CD4-positive, alpha-beta T cell treated with Interferon gamma for 1 hour (primary cell): Measurements from ENCODE around the gene AXDND1.

Experiments
- DNase-seq: peaks from one replicate; pipeline ENCODE4 v3.0.0-alpha.2; 2020

AXDND1 gene

DNA sequence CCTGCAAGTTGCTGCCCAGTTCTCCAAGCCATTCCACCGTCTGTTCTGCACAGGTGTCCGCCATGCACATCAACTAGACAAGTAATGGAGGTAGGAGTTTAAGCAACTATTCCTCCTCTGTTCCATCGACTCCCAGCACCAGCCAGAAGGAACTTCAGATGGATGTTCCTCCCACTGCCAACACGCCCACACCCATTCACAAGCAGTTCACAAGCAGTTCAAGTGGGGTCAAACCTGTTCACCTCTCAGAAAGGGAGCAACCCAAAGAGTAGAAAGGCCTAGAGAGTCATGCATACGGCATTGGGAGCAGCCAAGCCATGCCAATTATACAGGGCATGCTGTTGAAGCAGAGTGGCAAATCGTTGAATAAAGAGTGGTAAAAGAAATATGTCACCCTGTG, 221.6 kb downstream of the AXDND1 start:
- no peak for DNase-seq

DNA sequence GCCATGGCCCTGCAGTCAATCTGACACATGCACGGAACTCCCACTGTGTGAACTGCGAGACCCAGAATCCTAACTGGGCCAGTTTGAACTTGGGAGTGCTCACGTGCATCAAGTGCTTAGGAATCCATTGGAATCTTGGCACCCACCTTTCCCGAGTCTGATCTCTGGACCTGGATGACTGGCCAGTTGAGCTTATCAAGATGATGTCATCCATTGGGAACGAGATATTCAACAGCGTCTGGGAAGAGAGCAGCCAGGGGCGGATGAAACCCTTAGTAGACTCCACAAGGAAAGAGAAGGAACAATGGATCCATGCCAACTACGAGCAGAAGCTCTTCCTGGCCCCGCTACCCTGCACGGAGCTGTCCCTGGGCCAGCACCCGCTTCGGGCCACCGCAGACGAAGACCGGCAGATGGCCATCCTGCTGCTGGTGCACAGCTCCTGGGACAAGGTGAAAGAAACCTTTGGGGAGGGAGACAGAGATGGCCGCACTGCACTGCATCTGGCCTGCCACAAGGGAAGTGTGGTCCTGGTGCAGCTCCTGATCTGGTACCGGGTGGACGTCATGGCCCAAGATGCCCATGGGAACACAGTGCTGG, 222.8 kb downstream of the AXDND1 start:
- no peak for DNase-seq

DNA sequence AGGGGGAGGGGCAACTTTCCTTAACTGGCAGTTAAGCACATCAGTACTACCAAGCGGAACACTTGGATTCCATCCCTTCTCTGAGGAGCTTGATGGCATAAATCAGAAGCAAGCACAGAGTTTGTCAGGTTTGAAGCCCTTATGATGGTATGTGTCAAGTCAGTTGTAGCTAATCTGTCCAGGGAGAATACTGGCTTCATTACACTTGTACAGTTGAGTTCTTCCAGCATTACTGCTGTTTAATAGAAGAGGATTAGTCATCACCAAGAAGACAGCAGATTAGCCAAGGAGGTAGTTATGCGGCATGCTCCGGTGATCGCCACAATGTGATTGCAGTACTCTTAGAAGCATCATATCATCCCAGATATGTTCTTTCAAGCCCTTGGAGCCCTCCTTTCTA, 223.7 kb downstream of the AXDND1 start:
- DNase-seq = no peak

DNA sequence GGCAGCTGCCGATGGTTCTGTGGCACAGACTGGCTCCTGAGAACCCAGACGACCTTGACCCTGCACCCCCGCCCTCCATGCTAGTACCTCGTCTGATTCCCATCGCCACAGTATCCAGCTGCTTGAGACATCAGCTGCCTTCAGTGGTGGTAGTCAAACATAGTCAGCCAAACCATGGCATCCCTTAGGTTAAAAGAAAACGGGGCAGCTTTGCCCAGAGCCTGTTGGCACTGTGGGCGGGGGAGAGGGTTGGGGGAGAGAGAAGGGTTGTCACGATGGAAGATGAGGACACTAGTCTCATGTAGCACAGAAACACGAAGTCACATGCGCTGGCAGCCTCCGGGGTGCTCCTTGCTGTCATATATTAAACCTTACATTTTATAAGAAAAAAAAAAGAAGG, 224.9 kb downstream of the AXDND1 start:
- DNase-seq = no peak

DNA sequence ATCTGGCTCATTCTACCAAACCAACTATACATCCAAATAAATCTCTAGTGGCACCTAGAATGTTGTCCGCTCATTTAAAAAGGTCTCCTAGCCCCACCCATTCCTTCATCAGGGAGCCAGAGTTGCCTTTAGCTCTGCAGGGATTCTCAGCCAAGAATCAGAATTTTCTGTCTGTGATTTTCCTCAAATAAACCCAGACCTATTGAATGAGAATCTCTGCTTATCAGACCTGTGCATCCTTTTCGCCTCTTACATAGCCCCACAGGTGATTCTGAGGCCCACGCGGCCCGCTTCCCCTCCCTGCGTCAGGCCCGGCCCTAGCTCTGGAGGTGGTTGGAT, 225.5 kb downstream of the AXDND1 start:
- DNase-seq = no peak

DNA sequence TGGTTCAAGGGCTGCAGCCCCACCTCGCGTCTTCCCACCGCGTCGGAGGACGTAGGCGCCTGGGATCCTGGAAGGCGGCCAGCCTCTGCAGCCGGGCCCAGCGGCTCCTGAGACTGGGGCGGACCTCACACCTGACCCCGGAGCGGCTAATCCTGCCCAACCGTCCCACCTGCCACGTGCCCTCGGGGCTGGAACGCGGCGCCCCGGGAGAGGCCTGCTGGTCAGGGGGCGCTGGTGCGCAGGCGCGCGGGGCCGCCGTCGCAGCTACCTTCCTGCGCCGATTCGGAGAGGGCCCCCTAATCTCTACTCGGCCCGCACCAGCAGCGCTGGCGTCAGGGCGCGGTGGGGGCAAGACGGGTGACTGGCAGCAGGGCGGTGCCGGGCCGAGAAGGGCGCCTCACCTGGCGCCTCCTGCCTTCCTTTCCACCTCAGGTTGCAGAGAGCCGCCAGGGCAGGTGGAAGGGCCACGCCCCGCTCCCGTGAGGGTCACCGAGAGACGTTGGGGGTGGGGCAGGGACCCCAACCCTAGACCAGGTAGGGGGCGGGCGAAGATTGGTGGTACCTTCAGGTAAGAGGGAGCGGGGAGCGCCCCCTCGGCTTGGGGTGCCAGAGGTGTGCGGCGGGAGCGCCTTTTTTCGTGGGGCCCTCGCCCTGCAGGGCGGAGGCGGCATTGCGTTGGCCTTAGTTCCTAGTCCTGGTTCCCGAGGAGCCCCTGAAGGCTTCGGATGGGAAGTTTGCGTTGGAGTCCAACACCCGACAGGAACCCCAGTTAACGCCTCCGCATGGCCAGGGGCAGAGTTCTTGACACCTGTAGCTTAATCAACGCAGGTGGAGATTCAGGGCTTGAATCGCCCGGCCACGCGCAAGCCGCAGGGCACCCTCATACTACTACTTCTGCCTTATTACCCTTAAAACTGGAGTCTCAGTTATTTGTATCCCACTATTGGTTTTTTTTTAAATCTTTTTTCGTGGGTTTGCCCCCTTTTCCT, 226.1 kb downstream of the AXDND1 start, which contains the start of gene TDRD5:
TDRD5 (plus strand) TSS at position 241 of the 989 bp plus-strand sequence. CDS start 784 bp downstream, outside the sequence.
- DNase-seq = no peak

DNA sequence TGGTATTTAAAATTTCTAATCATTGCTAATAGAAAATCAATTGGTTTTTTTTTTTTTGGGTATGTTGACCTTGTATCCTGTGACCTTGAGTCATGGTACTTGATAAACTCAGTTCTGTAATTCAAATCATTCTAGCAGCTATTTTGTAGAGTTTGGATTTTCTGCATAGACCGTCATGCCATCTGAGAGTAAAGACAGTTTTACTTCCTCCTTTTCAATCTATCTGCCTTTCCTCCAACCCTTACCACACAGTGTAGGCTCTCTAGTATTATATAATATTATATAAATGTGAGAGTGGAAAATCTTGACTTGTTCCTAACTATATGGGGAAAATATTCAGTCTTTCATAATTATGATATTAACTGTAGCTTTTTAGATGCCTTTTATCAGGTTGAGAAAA, 232.9 kb downstream of the AXDND1 start:
- no peak for DNase-seq

DNA sequence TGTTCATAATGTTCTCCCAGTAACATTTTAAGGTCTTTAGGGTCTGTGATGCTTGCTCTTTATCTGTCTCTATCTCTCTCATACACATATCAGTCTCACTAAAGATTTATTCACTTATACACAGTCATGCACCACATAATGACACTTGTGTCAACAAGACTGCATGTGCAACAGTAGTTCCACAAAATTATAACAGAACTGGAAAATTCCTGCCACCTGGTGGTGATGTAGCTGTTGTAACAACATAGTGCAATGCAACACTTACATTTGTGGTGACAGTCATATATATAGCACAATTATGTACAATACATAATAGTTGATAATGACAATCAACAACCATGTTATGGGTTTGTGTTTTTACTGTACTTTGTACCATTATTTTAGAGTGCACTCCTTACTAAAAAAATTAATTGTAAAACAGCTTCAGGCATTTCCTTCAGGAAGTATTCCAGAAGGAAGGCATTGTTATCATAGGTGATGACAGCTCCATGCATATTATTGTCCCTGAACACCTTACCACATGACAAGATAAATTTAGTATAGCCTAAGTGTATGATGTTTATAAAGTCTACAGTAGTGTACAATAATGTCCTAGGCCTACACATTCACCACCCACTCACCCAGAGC, 234.0 kb downstream of the AXDND1 start:
- no peak for DNase-seq

DNA sequence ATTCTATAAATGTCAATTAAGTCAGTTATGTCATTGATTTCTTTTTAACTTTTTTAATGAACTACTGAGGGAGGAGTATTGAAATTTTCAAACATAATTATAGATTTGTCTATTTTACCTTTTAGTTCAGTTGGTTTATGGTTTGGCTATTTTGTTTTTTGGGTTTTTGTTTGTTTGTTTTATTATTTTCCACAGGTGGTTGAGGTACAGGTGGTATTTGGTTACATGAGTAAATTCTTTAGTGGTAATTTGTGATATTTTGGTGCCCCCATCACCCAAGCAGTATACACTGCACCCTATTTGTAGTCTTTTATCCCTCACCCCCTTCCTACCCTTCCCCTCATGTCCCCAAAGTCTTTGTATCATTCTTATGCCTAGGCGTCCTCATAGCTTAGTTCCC, 235.3 kb downstream of the AXDND1 start:
- DNase-seq = no peak
